GM19023 (cell line): ENCODE data around the gene OR52A1.
"Not testable (repeated sequence)": the region's sequence is repeated elsewhere in the genome, so short reads cannot be mapped to it uniquely, and the experiment has no call there.

Source experiments
- ATAC-seq: cut with Tn5 transposase; IDR thresholded peaks from one replicate; pipeline ENCODE4 v1.9.1; 2021; ENCODE audit warnings: mild to moderate bottlenecking, moderate library complexity; ENCODE audit not compliant: unreplicated experiment

Gene OR52A1

GRCh38 chr11:5154657-5155056 lies at the start of gene OR52A1:
TSS of gene OR52A1 (minus strand) at chr11:5154757. CDS start at chr11:5152369, 2,388 bp downstream.
- ATAC-seq = no peak

- no peak for ATAC-seq
Observed at GRCh38 chr11:5203366-5203765, 48.8 kb upstream of the OR52A1 start.

- ATAC-seq = no peak
Observed at GRCh38 chr11:5200582-5200981, 46.0 kb upstream of the OR52A1 start, which contains the start of gene OR51V1. TSS of gene OR51V1 (minus strand) at chr11:5200682. CDS start at chr11:5200682, 0 bp downstream.

GRCh38 chr11:5198285-5198684 lies 43.7 kb upstream of the OR52A1 start:
- no peak for ATAC-seq

- ATAC-seq = no peak
Observed at GRCh38 chr11:5197536-5197935, 43.0 kb upstream of the OR52A1 start.

GRCh38 chr11:5196731-5197130 lies 42.2 kb upstream of the OR52A1 start:
- no peak for ATAC-seq

GRCh38 chr11:5196067-5196466 lies 41.5 kb upstream of the OR52A1 start:
- no peak for ATAC-seq

- no peak for ATAC-seq
Observed at GRCh38 chr11:5192738-5193137, 38.2 kb upstream of the OR52A1 start.

- no peak for ATAC-seq
Observed at GRCh38 chr11:5188201-5188600, 33.6 kb upstream of the OR52A1 start.

GRCh38 chr11:5178046-5178837 lies 23.7 kb upstream of the OR52A1 start:
- ATAC-seq = no peak

- ATAC-seq = no peak
Observed at GRCh38 chr11:5174934-5175333, 20.4 kb upstream of the OR52A1 start.

- no peak for ATAC-seq
Observed at GRCh38 chr11:5171856-5172255, 17.3 kb upstream of the OR52A1 start.

- ATAC-seq = not testable (repeated sequence)
Observed at GRCh38 chr11:5165898-5166297, 11.3 kb upstream of the OR52A1 start.

GRCh38 chr11:5164807-5165206 lies 10.2 kb upstream of the OR52A1 start:
- ATAC-seq = not testable (repeated sequence)

- ATAC-seq = not testable (repeated sequence)
Observed at GRCh38 chr11:5161045-5161444, 6.5 kb upstream of the OR52A1 start.

- ATAC-seq = not testable (repeated sequence)
Observed at GRCh38 chr11:5160217-5160616, 5.7 kb upstream of the OR52A1 start.

- no peak for ATAC-seq
Observed at GRCh38 chr11:5159806-5160205, 5.2 kb upstream of the OR52A1 start.

GRCh38 chr11:5153574-5154431 lies 754 bp downstream of the OR52A1 start:
- ATAC-seq = no peak

GRCh38 chr11:5151713-5152153 lies 2.8 kb downstream of the OR52A1 start:
- no peak for ATAC-seq

GRCh38 chr11:5144206-5144605 lies 10.4 kb downstream of the OR52A1 start:
- ATAC-seq = not testable (repeated sequence)

GRCh38 chr11:5137996-5138395 lies 16.6 kb downstream of the OR52A1 start, which contains the start of gene OR52A5:
TSS of gene OR52A5 (minus strand) at chr11:5138356. CDS start at chr11:5132642, 5,714 bp downstream.
- no peak for ATAC-seq

- no peak for ATAC-seq
Observed at GRCh38 chr11:5137014-5137413, 17.5 kb downstream of the OR52A1 start.
